Endometrial microvascular endothelial cells (primary cell): Measurements from ENCODE around the gene BEST3. TPM values are rescaled to one million over a fixed set of nuclear protein-coding genes. Genes with fewer than 3 reads are reported as not detected.
"Not testable (repeated sequence)": the region's sequence is repeated elsewhere in the genome, so short reads cannot be mapped to it uniquely, and the experiment has no call there.

Experiments
- in situ Hi-C: cut with HindIII; loops from 2 replicates; pipeline ENCODE4 v1.10.0; 2017; ENCODE audit warnings: low sequenced_read_pairs, low pct_unique_long_range_greater_than_20kb; ENCODE audit errors: inconsistent ontology term
- total RNA-seq: library from RNA; depleted of rRNA; stranded (reverse); fragments of >200 nt; gene quantifications from one replicate; pipeline ENCODE4 v1.2.3, GENCODE V29; 2015; ENCODE audit errors: inconsistent ontology term

Gene BEST3
- total RNA-seq, 1 donor from 2014 or later, result not detected

DNA sequence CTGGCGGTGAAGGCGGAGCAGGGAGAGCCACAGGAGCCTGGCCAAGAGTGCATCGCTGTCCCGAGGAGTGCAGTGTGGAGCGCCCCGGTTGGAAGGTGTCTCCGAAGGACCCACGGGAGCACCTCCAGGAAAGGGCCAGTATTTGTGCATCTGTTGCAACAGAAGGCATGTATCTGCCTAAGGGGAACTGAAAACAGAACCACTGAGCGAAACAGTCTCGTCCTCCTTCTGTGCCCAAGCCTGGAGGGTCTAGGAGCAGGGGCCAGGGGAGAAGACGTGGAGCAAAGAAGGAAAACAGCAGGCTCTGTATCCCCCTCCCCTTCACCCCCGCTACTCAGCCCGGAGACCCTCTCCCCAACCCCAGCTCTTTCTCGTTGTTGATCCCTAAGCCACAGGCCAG is 83.1 kb downstream of the BEST3 start:
- in situ Hi-C loops, result no loop called here

GRCh38 chr12:69613351-69613750 is 85.8 kb downstream of the BEST3 start:
- in situ Hi-C loops, result no loop called here

- in situ Hi-C loops, result no loop called here
These were observed 88.4 kb downstream of the BEST3 start, which contains the start of gene LRRC10 for GRCh38 chr12:69610729-69611128. Gene LRRC10, minus strand, starts transcription at chr12:69610907. Its CDS starts 69 bp downstream, at chr12:69610838.

GRCh38 chr12:69610126-69610525 is 89.0 kb downstream of the BEST3 start:
- in situ Hi-C loops, result no loop called here

- in situ Hi-C loops, result no loop called here
These were observed 91.0 kb downstream of the BEST3 start for GRCh38 chr12:69608114-69608513.

DNA sequence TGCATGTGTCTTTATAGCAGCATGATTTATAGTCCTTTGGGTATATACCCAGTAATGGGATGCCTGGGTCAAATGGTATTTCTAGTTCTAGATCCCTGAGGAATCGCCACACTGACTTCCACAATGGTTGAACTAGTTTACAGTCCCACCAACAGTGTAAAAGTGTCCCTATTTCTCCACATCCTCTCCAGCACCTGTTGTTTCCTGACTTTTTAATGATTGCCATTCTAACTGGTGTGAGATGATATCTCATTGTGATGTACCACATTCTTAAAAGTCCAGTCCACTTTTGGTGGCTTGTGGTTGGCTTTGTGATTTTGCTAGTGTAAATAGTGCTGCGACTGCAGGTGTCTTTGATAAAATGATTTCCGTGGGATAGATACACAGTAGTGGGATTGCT is 94.8 kb downstream of the BEST3 start:
- in situ Hi-C loops, result not testable (repeated sequence)

Other genes with a start within 250 kb of the BEST3 start
- gene FRS2, start 228.9 kb downstream of the BEST3 start, total RNA-seq, result 19.1 TPM
- 324 TPM for gene CCT2, start 113.8 kb downstream of the BEST3 start, total RNA-seq
- gene LRRC10, start 88.4 kb downstream of the BEST3 start, total RNA-seq, result not detected
- 11.2 TPM for gene RAB3IP, start 39.6 kb upstream of the BEST3 start, total RNA-seq
- not detected for gene MYRFL, start 125.9 kb upstream of the BEST3 start, total RNA-seq